ENCODE results near the gene THSD7A.

THSD7A gene

DNA sequence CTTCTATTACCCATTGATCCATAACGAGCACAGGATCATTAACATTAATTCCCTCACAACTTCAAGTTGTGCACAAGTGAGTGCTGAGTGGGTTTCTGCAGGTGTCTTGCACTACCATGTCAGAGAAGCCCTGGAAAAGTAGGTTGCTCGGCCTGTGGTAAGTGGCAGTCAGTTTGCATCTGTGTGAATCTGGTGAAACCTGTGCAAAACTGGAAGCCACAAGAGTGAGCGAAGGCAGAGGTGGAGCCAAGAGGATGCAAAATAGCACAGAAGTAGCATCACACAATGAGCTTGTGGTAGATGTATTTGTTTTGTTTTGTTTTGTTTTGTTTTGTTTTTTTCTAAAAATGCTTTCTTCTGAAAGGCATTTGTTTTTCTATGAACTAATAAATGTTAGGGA is 181.5 kb downstream of the THSD7A start:
- Histone ChIP-seq H3K27ac (ENCODE audit: low read depth, low read length) (no peak overlapping the region), H3K4me1 (ENCODE audit: control insufficient read depth in 1 of 2, insufficient read depth in 2 of 2, low read length in 2 of 2) (no peaks in the 10 kb centered on the region), H2BK5ac (ENCODE audit: low read depth, low read length, poor library complexity) (no peak overlapping the region), H3K23ac (ENCODE audit: low read length) (no peak overlapping the region), H3K18ac (ENCODE audit: low read length) (no peak overlapping the region), H3K4me2 (ENCODE audit: low read length) (no peak overlapping the region), H3K4me3 (ENCODE audit: low read depth, low read length) (no peak overlapping the region), H2BK12ac (ENCODE audit: low read length) (no peak overlapping the region), H2AK5ac (ENCODE audit: low read length) (no peak overlapping the region), H3K9me3 (ENCODE audit: insufficient read depth, low read depth, low read length) (no peaks in the 10 kb centered on the region), H4K91ac (ENCODE audit: low read depth, low read length) (no peak overlapping the region), H3K9ac (ENCODE audit: low read length) (no peak overlapping the region), H3K36me3 (ENCODE audit: control insufficient read depth in 1 of 2, insufficient read depth in 2 of 2, low read length in 2 of 2) (no peaks in the 10 kb centered on the region), H3K27me3 (ENCODE audit: insufficient read depth, low read length) (no peaks in the 10 kb centered on the region), H3K79me1 (ENCODE audit: low read length) (no peaks in the 10 kb centered on the region), H3K79me2 (ENCODE audit: control insufficient read depth, insufficient read depth, low read length, poor library complexity) (no peaks in the 10 kb centered on the region), H2BK120ac (ENCODE audit: insufficient read depth, low read length, poor library complexity) (no peak overlapping the region), H2AFZ (ENCODE audit: insufficient read depth, low read length, poor library complexity) (no peak overlapping the region), H4K8ac (ENCODE audit: low read depth, low read length) (no peak overlapping the region), H3K14ac (ENCODE audit: low read length) (no peak overlapping the region), H3K4ac (ENCODE audit: low read depth, low read length) (no peak overlapping the region), H4K12ac (ENCODE audit: low read depth, low read length) (no peak overlapping the region)
- no CpG with 5 or more reads among the region's 3 CpGs for WGBS (ENCODE audit: extremely low coverage, insufficient coverage, insufficient read length)
- DNase-seq, result no peak

DNA sequence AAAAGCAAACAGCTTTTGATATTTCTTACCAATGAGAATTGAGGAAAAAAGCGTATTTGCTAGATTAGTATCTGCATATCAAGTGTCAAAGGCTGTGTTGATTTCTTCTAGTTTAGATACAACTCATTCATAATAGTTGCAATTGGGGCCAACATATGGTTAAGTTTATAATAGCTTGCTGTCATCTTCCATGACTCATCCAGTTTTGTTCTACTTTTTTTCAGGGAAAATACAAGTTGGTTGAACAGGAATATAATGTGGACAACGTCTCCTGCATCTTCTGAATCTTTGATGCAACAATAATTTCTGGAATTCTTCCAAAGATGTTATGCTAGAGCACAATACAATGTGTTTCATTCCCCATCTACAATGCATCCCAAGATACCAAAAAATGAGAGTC is 182.0 kb downstream of the THSD7A start:
- WGBS (ENCODE audit: extremely low coverage, insufficient coverage, insufficient read length), result no CpG with 5 or more reads among the region's 2 CpGs
- no peak overlapping the region for H2AK5ac ChIP-seq (ENCODE audit: low read length)
- H3K23ac ChIP-seq (ENCODE audit: low read length), result no peak overlapping the region

GRCh38 chr7:11648980-11649379 is 183.0 kb downstream of the THSD7A start:
- Histone ChIP-seq H3K18ac (ENCODE audit: low read length) (no peak overlapping the region), H3K9me3 (ENCODE audit: insufficient read depth, low read depth, low read length) (no peaks in the 10 kb centered on the region), H3K4ac (ENCODE audit: low read depth, low read length) (no peak overlapping the region), H3K4me1 (ENCODE audit: control insufficient read depth in 1 of 2, insufficient read depth in 2 of 2, low read length in 2 of 2) (no peaks in the 10 kb centered on the region), H2AFZ (ENCODE audit: insufficient read depth, low read length, poor library complexity) (no peak overlapping the region), H3K27ac (ENCODE audit: low read depth, low read length) (no peak overlapping the region), H2BK5ac (ENCODE audit: low read depth, low read length, poor library complexity) (no peak overlapping the region), H3K27me3 (ENCODE audit: insufficient read depth, low read length) (no peaks in the 10 kb centered on the region), H3K23ac (ENCODE audit: low read length) (no peak overlapping the region), H4K91ac (ENCODE audit: low read depth, low read length) (no peak overlapping the region), H2BK12ac (ENCODE audit: low read length) (no peak overlapping the region), H3K4me2 (ENCODE audit: low read length) (no peak overlapping the region), H3K4me3 (ENCODE audit: low read depth, low read length) (no peak overlapping the region), H3K36me3 (ENCODE audit: control insufficient read depth in 1 of 2, insufficient read depth in 2 of 2, low read length in 2 of 2) (no peaks in the 10 kb centered on the region), H3K14ac (ENCODE audit: low read length) (no peak overlapping the region), H3K9ac (ENCODE audit: low read length) (no peak overlapping the region), H3K79me1 (ENCODE audit: low read length) (no peaks in the 10 kb centered on the region), H2BK120ac (ENCODE audit: insufficient read depth, low read length, poor library complexity) (no peak overlapping the region), H2AK5ac (ENCODE audit: low read length) (no peak overlapping the region), H4K12ac (ENCODE audit: low read depth, low read length) (no peak overlapping the region), H3K79me2 (ENCODE audit: control insufficient read depth, insufficient read depth, low read length, poor library complexity) (no peaks in the 10 kb centered on the region), H4K8ac (ENCODE audit: low read depth, low read length) (no peak overlapping the region)
- no peak for DNase-seq

More for the DNA sequence above, 182.0 kb downstream of the THSD7A start:
- no peaks in the 10 kb centered on the region for H3K79me1 ChIP-seq (ENCODE audit: low read length)
- H4K12ac ChIP-seq (ENCODE audit: low read depth, low read length), result no peak overlapping the region
- H3K9me3 ChIP-seq (ENCODE audit: insufficient read depth, low read depth, low read length), result no peaks in the 10 kb centered on the region
- no peaks in the 10 kb centered on the region for H3K4me1 ChIP-seq (ENCODE audit: control insufficient read depth in 1 of 2, insufficient read depth in 2 of 2, low read length in 2 of 2)
- DNase-seq, result no peak
- H2AFZ ChIP-seq (ENCODE audit: insufficient read depth, low read length, poor library complexity), result no peak overlapping the region
- no peak overlapping the region for H2BK5ac ChIP-seq (ENCODE audit: low read depth, low read length, poor library complexity)
- H3K4me2 ChIP-seq (ENCODE audit: low read length), result no peak overlapping the region
- H3K9ac ChIP-seq (ENCODE audit: low read length), result no peak overlapping the region
- no peak overlapping the region for H3K27ac ChIP-seq (ENCODE audit: low read depth, low read length)
- no peaks in the 10 kb centered on the region for H3K27me3 ChIP-seq (ENCODE audit: insufficient read depth, low read length)
- no peak overlapping the region for H3K14ac ChIP-seq (ENCODE audit: low read length)
- H3K4me3 ChIP-seq (ENCODE audit: low read depth, low read length), result no peak overlapping the region
- H4K8ac ChIP-seq (ENCODE audit: low read depth, low read length), result no peak overlapping the region
- no peak overlapping the region for H3K18ac ChIP-seq (ENCODE audit: low read length)
- H2BK12ac ChIP-seq (ENCODE audit: low read length), result no peak overlapping the region
- H3K4ac ChIP-seq (ENCODE audit: low read depth, low read length), result no peak overlapping the region
- no peaks in the 10 kb centered on the region for H3K79me2 ChIP-seq (ENCODE audit: control insufficient read depth, insufficient read depth, low read length, poor library complexity)
- no peaks in the 10 kb centered on the region for H3K36me3 ChIP-seq (ENCODE audit: control insufficient read depth in 1 of 2, insufficient read depth in 2 of 2, low read length in 2 of 2)
- H2BK120ac ChIP-seq (ENCODE audit: insufficient read depth, low read length, poor library complexity), result no peak overlapping the region
- no peak overlapping the region for H4K91ac ChIP-seq (ENCODE audit: low read depth, low read length)

DNA sequence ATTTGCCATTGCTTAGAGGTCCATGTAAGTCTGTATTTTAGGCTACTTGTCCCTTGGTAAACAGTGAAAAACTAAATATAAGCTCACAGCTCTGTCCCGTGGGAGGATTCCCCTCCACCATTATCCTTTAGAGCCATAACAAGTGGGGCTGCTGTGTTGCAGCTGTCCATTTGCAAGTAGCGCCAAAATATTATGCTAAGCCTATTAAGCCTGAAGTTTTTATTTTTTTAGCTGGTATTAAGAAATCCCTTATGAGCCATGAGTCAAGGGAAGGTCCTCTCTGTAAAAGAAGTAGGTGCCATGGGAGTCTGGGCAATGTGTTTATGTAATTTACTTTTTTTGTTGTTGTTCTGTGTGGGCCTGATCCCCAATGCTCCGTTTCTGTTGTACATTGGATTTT is 183.9 kb downstream of the THSD7A start:
- no peak overlapping the region for H2AFZ ChIP-seq (ENCODE audit: insufficient read depth, low read length, poor library complexity)
- no peak overlapping the region for H4K8ac ChIP-seq (ENCODE audit: low read depth, low read length)
- H3K4me2 ChIP-seq (ENCODE audit: low read length), result no peak overlapping the region
- no peak overlapping the region for H3K23ac ChIP-seq (ENCODE audit: low read length)
- no peak overlapping the region for H4K12ac ChIP-seq (ENCODE audit: low read depth, low read length)
- DNase-seq, result no peak
- no peak overlapping the region for H2BK5ac ChIP-seq (ENCODE audit: low read depth, low read length, poor library complexity)
- H2BK12ac ChIP-seq (ENCODE audit: low read length), result no peak overlapping the region
- H3K79me1 ChIP-seq (ENCODE audit: low read length), result no peaks in the 10 kb centered on the region
- no peaks in the 10 kb centered on the region for H3K79me2 ChIP-seq (ENCODE audit: control insufficient read depth, insufficient read depth, low read length, poor library complexity)
- no peak overlapping the region for H3K9ac ChIP-seq (ENCODE audit: low read length)
- no peak overlapping the region for H2BK120ac ChIP-seq (ENCODE audit: insufficient read depth, low read length, poor library complexity)
- H4K91ac ChIP-seq (ENCODE audit: low read depth, low read length), result no peak overlapping the region
- no peak overlapping the region for H3K18ac ChIP-seq (ENCODE audit: low read length)
- H2AK5ac ChIP-seq (ENCODE audit: low read length), result no peak overlapping the region
- no peaks in the 10 kb centered on the region for H3K27me3 ChIP-seq (ENCODE audit: insufficient read depth, low read length)
- H3K4me3 ChIP-seq (ENCODE audit: low read depth, low read length), result no peak overlapping the region
- H3K27ac ChIP-seq (ENCODE audit: low read depth, low read length), result no peak overlapping the region
- no peak overlapping the region for H3K14ac ChIP-seq (ENCODE audit: low read length)
- no peaks in the 10 kb centered on the region for H3K4me1 ChIP-seq (ENCODE audit: control insufficient read depth in 1 of 2, insufficient read depth in 2 of 2, low read length in 2 of 2)
- H3K4ac ChIP-seq (ENCODE audit: low read depth, low read length), result no peak overlapping the region
- no CpG with 5 or more reads among the region's 3 CpGs for WGBS (ENCODE audit: extremely low coverage, insufficient coverage, insufficient read length)
- H3K36me3 ChIP-seq (ENCODE audit: control insufficient read depth in 1 of 2, insufficient read depth in 2 of 2, low read length in 2 of 2), result no peaks in the 10 kb centered on the region
- no peaks in the 10 kb centered on the region for H3K9me3 ChIP-seq (ENCODE audit: insufficient read depth, low read depth, low read length)

Measured in trophoblast cell (in vitro differentiated cells and primary cell).